Sigmoid colon (tissue), 7 donors: ENCODE data around the gene TMUB1. TPM values are rescaled to one million over a fixed set of nuclear protein-coding genes. Genes with fewer than 3 reads are reported as not detected.

Source experiments
- DNase-seq: peaks from one replicate; pipeline ENCODE4 v3.0.0-alpha.2; 2019
- H3K27ac ChIP-seq, 4 donors: fragments of 200-600 bp; sonication (generic); one replicate each; pipeline ENCODE4 v1.5.1; 2016 to 2019; ENCODE audit warnings: mild to moderate bottlenecking in 1 of 4
- H3K27me3 ChIP-seq, 3 donors: fragments of 200-600 bp; sonication (generic); one replicate each; pipeline ENCODE4 v1.5.1; 2019; ENCODE audit warnings: mild to moderate bottlenecking in 1 of 3
- H3K36me3 ChIP-seq, 4 donors: fragments of 200-600 bp; sonication (generic); one replicate each; pipeline ENCODE4 v1.5.1; 2016 to 2019
- H3K4me1 ChIP-seq, 4 donors: fragments of 200-600 bp; sonication (generic); one replicate each; pipeline ENCODE4 v1.5.1; 2017 to 2019
- H3K4me3 ChIP-seq, 4 donors: fragments of 200-600 bp; sonication (generic); one replicate each; pipeline ENCODE4 v1.5.1; 2017 to 2019; ENCODE audit warnings: mild to moderate bottlenecking in 2 of 4, moderate library complexity in 1 of 4
- H3K9me3 ChIP-seq, 4 donors: fragments of 200-600 bp in 3 of 4; sonication (generic) in 3 of 4; one replicate each; pipeline versions ENCODE4 v1.5.1 to v1.6.1; 2013 to 2019
- EP300 ChIP-seq, 4 donors: sonication (generic); formaldehyde crosslinking; IDR thresholded peaks; one replicate each; pipeline ENCODE4 v1.6.1; 2017; ENCODE audit warnings: antibody characterized with exemption in 4 of 4
- POLR2A ChIP-seq, 2 donors: fragments of 450-650 bp; IDR thresholded peaks; one replicate each; pipeline ENCODE4 v1.6.1; 2016; ENCODE audit warnings: antibody characterized with exemption in 2 of 2, mild to moderate bottlenecking in 2 of 2, moderate library complexity in 2 of 2
- POLR2AphosphoS5 ChIP-seq, 4 donors: sonication (generic); formaldehyde crosslinking; IDR thresholded peaks; one replicate each; pipeline ENCODE4 v1.6.1; 2017; ENCODE audit warnings: antibody characterized with exemption in 4 of 4
- WGBS, 2 donors: extraction: QIAGEN DNeasy Blood & Tissue Kit; methylation state at CpG; one replicate each; pipeline ENCODE4 v1.1.7; 2013; 5-methylcytosine and 5-hydroxymethylcytosine counted together
- intact Hi-C: fragments of 100-400 bp; cut with DNase I; formaldehyde crosslinking; loops from one replicate; pipeline ENCODE4 v1.15.1; 2023
- polyA plus RNA-seq, 3 donors: library from polyadenylated mRNA; stranded (reverse); fragments of 200-250 nt; gene quantifications; one replicate each; pipeline ENCODE4 v1.2.3, GENCODE V29; 2013
- total RNA-seq, 4 donors: library from RNA; depleted of rRNA; stranded (reverse); fragments of >200 nt; gene quantifications; one replicate each; pipeline ENCODE4 v1.1.0, GENCODE V29; 2016
- TF ChIP-seq, protein P1 (sequence below), 4 experiments: fragments of 450-650 bp in 3 of 4; fragments of 200-600 bp in 1 of 4; IDR thresholded peaks; one replicate each; pipeline ENCODE4 v1.5.1; 2016 to 2019; ENCODE audit warnings: antibody characterized with exemption in 4 of 4, mild to moderate bottlenecking in 3 of 4, moderate library complexity in 2 of 4
- donor health status: healthy with polysubstance abuse.
- donor health status: Bipolar disorder and iron deficiency.
- donor health status: healthy.

The TMUB1 gene
- total and polyA plus RNA-seq, 7 donors: 33.4 to 74.6 (median 45.0) TPM

- Histone ChIP-seq H3K4me1 (peaks cover 0 to 53% (median 40%) of the 10 kb centered on the region in 4 donors), H3K9me3 (no peaks in the 10 kb centered on the region), H3K4me3 (no peak overlapping the region), H3K27me3 (no peaks in the 10 kb centered on the region), H3K36me3 (peaks cover 0 to 3% (median 1%) of the 10 kb centered on the region in 4 donors), H3K27ac (no peak overlapping the region)
- no peak for DNase-seq
- intact Hi-C loops: no loop called here
- TF ChIP-seq POLR2AphosphoS5 (IDR thresholded peaks at IDR 0.05) (no peak), EP300 (IDR thresholded peaks at IDR 0.05) (no peak), POLR2A (IDR thresholded peaks at IDR 0.05) (no peak)
- TF ChIP-seq, protein P1, sequence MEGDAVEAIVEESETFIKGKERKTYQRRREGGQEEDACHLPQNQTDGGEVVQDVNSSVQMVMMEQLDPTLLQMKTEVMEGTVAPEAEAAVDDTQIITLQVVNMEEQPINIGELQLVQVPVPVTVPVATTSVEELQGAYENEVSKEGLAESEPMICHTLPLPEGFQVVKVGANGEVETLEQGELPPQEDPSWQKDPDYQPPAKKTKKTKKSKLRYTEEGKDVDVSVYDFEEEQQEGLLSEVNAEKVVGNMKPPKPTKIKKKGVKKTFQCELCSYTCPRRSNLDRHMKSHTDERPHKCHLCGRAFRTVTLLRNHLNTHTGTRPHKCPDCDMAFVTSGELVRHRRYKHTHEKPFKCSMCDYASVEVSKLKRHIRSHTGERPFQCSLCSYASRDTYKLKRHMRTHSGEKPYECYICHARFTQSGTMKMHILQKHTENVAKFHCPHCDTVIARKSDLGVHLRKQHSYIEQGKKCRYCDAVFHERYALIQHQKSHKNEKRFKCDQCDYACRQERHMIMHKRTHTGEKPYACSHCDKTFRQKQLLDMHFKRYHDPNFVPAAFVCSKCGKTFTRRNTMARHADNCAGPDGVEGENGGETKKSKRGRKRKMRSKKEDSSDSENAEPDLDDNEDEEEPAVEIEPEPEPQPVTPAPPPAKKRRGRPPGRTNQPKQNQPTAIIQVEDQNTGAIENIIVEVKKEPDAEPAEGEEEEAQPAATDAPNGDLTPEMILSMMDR (IDR thresholded peaks at IDR 0.05): no peak
- 94 to 95% methylated on average over 6 of the region's 6 CpGs for WGBS, 2 donors
Observed at GRCh38 chr7:151093748-151094147, 10.5 kb upstream of the TMUB1 start.

GRCh38 chr7:151091988-151092387 lies 8.7 kb upstream of the TMUB1 start:
- TF ChIP-seq POLR2AphosphoS5 (IDR thresholded peaks at IDR 0.05) (no peak), POLR2A (IDR thresholded peaks at IDR 0.05) (no peak), EP300 (IDR thresholded peaks at IDR 0.05) (no peak)
- TF ChIP-seq, protein P1 (IDR thresholded peaks at IDR 0.05): no peak
- intact Hi-C loops: no loop called here
- WGBS, 2 donors: 91 to 94% methylated on average over 14 of the region's 14 CpGs
- H3K27ac ChIP-seq: no peak overlapping the region
- no peak overlapping the region for H3K4me3 ChIP-seq
- DNase-seq: no peak
- peaks cover 0 to 66% (median 53%) of the 10 kb centered on the region in 4 donors for H3K4me1 ChIP-seq
- no peaks in the 10 kb centered on the region for H3K27me3 ChIP-seq
- H3K9me3 ChIP-seq: no peaks in the 10 kb centered on the region
- peaks cover 0 to 3% (median 1%) of the 10 kb centered on the region in 4 donors for H3K36me3 ChIP-seq

DNA sequence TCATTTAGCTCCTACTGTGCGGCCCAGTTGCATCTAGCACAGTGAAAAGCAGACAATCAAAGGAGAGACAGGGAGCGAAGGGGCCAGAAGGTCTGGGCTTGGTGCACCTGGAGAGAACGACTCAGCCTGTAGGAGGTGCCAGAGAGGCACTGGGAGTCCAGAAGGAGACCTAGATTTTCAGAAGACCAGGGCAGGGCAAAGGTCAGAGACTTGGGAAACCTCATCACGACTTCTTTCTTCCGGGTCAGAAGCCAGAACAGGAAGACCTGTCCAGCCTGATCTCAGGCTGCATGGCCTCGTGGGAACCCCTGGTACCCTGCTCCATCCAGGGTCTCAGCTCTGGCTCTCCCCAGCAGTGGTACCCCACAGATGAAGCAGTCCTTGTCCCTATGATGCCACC lies 8.1 kb upstream of the TMUB1 start:
- intact Hi-C loops: no loop called here
- Histone ChIP-seq H3K4me1 (peaks cover 0 to 66% (median 53%) of the 10 kb centered on the region in 4 donors), H3K36me3 (peaks cover 0 to 3% (median 1%) of the 10 kb centered on the region in 4 donors), H3K27ac (peak overlapping the region in 2 of 4 donors; percentile 86 to 96), H3K4me3 (no peak overlapping the region), H3K9me3 (no peaks in the 10 kb centered on the region), H3K27me3 (no peaks in the 10 kb centered on the region)
- TF ChIP-seq, protein P1 (IDR thresholded peaks at IDR 0.05): peak in 2 of 4 experiments; percentile 30 to 31
- TF ChIP-seq POLR2A (IDR thresholded peaks at IDR 0.05): no peak
- DNase-seq: no peak
- 38 to 58% methylated on average over 6 of the region's 6 CpGs for WGBS, 2 donors

GRCh38 chr7:151091003-151091402 lies 7.7 kb upstream of the TMUB1 start:
- peaks cover 0 to 3% (median 1%) of the 10 kb centered on the region in 4 donors for H3K36me3 ChIP-seq
- DNase-seq: no peak
- no peaks in the 10 kb centered on the region for H3K9me3 ChIP-seq
- no peaks in the 10 kb centered on the region for H3K27me3 ChIP-seq
- TF ChIP-seq POLR2AphosphoS5 (IDR thresholded peaks at IDR 0.05): no peak
- no peak for TF ChIP-seq EP300 (IDR thresholded peaks at IDR 0.05)
- TF ChIP-seq POLR2A (IDR thresholded peaks at IDR 0.05): no peak
- TF ChIP-seq, protein P1 (IDR thresholded peaks at IDR 0.05): no peak
- H3K4me1 ChIP-seq: peaks cover 0 to 66% (median 53%) of the 10 kb centered on the region in 4 donors
- intact Hi-C loops: no loop called here
- H3K4me3 ChIP-seq: no peak overlapping the region
- peak overlapping the region in 3 of 4 donors; percentile 86 to 96 (median 89) for H3K27ac ChIP-seq
- 91% methylated on average over 7 of the region's 7 CpGs for WGBS, 2 donors
